Stimulated activated CD4-positive, alpha-beta T cell treated with anti-CD3 and anti-CD28 coated beads, Interleukin-1b, Interleukin-23, amount 100 ng/mL, for 1 hour (primary cell): ENCODE data around the gene KLHL3.

Experiments used
- DNase-seq, 2 donors: peaks; one replicate each; pipeline ENCODE4 v3.0.0-alpha.2; 2020; ENCODE audit warnings: low read depth in 2 of 2

The KLHL3 gene

DNA sequence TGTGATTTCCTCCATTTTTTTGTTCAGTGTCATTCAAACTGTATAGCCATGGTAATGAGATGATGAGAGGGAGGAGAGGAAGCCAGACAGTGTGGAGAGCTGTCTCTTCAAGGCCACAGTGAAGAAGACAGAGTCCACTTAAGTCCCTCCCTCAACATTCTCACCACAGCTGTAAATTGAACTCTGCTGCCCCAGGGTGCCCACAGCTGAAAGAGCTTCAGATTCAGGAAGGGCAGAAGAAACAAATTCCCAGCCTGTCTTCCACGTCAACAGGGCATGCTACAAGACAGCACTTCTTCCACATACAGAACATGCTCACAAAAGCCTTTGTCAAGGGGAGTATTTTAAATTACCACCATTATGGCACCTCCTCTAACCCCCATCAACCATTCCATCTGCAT lies 100.4 kb downstream of the KLHL3 start:
- DNase-seq, result no peak

- DNase-seq, result no peak
Observed at GRCh38 chr5:137633896-137634295, 102.0 kb downstream of the KLHL3 start.

GRCh38 chr5:137632716-137633115 lies 103.2 kb downstream of the KLHL3 start:
- no peak for DNase-seq

DNA sequence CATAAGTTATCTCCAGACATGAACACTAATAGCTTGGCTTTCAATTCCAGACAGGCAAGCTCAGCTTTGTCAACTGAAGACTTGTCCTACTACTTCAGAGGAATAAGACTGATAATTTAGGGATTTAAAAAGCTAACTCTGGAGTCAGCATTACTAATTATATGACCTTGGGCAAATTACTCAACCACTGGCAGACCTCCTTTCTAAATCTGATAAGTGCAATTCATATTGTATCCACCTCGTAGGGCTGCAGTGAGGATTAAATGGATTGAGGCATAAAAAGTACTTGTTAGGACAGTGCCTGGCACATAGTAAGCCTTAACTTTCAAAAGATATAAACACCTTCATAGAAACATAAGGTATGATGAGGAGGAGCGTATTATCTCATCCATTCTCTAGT lies 104.4 kb downstream of the KLHL3 start:
- DNase-seq, result no peak

- no peak for DNase-seq
Observed at GRCh38 chr5:137630972-137631370, 104.9 kb downstream of the KLHL3 start.

DNA sequence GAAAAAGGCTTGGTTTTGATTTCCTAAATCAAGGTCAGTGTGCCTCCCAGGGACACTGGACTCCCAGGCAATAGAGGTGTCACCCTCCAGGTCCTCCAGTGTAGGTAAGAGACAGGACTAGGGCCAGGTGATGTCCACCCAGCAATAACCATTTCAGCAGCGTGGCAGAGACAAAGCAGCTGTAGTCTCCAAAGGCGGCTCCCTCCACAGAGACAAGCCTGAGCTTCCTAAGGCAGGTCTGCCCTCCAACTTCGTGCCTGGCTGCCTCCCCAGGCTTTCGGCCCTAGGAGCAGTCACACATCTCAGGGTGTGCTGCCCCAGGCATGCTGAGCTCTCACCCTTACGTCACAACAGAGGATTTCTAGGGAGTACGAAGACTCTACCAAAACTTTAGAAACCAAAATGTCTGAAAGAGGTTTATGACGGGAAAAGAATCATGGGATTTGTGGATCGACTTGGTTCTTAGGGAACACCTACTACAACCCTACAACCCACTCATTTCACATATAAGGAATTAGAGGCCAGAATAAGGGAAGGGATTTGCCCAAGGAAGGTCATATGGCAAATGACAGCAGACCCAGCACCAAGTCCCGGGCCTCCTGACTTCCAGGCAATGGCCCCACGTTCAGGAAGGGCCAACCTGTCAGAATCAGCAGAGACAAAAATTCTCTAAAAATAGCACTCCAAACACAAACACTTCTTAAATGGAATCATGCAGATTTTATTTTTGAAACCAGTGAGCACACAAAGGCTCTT lies 105.5 kb downstream of the KLHL3 start:
- DNase-seq, result no peak

GRCh38 chr5:137629646-137630045 lies 106.2 kb downstream of the KLHL3 start:
- no peak for DNase-seq

DNA sequence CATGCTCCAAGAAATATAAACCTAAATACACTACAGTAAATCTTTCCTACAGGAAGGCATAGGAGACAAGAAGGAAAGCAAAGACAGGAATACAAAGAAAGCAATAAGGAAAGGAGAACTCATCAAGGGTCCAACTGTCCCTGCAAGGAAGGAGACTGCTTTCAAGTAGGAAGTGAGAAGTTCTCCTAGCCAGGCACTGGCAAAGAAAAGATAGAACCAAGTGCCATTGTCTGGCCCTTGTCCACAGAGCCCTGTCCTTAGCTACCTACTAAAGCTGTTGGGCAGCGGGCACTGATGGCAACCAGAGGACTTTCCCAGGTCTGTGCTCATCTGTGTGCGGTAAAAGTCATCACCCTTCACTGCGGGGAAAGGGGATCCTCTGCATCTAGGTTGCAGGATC lies 108.2 kb downstream of the KLHL3 start:
- no peak for DNase-seq

DNA sequence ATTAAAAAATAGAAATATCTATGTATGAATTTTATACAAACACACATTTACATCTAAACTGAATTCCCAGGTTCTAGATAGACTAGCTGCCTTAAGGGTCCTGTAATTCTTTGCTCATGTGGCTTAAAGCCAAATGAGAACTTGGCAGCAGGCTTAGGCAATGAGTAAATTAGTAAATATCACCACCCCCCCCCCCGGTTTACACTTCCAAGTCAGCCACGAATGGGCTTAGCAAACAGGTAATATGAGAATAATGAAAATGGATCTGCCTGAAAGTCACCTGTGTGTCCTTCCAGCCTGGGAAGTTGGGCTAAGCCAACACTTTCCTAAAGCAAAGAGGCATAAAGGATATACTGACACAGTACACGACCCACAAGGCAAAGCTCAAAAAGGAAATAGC lies 108.6 kb downstream of the KLHL3 start:
- DNase-seq, result no peak

- no peak for DNase-seq
Observed at GRCh38 chr5:137624786-137625349, 111.0 kb downstream of the KLHL3 start.

GRCh38 chr5:137622850-137623249 lies 113.0 kb downstream of the KLHL3 start:
- DNase-seq, result no peak

DNA sequence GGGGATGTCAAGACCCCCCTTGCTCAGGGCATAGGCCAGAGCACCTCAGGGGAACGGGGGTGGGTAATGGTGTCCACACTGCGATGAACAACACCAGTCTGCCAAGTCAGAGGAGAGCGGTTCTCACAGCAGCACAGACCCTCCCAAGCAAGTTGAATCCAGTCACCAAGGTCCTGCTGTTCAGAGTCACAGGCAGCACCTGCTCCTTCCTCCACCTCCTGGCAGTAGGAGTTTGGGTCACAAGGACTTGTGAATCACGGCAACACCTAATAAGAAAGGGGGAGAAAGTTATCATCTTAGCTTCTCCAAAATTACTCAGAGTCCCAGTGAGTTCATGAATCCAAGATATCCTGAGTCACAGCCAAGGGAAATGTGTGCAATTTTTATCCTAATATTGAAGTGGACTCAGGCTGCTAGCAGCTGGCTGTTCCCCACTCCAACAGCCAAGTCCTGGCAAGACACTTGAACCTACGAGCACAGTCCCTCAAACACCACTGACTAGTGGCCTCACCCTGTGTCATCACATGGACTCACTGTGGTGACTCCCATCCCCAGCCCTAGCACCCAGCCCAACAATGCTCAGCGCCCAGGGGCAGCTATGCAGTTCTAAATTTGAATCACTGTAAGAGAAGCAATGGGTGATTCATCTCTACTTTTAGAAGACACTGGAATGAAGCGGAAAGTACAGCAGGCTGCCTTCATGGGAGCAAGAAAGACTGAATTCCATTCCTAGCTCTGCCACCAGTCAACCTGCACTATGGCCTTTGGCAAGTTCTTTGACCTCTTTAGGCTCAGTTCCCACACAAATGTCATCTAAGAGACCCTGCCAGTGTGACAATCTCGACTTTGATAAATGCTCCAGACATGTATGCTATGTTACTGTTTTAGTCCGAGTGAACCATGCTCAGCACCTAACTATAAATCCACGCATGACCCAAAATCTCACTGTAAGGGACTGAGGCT lies 113.7 kb downstream of the KLHL3 start:
- DNase-seq, result no peak

- DNase-seq, result no peak
Observed at GRCh38 chr5:137621306-137621705, 114.6 kb downstream of the KLHL3 start.

- no peak for DNase-seq
Observed at GRCh38 chr5:137619191-137619870, 116.6 kb downstream of the KLHL3 start.

- no peak for DNase-seq
Observed at GRCh38 chr5:137618476-137618875, 117.4 kb downstream of the KLHL3 start.

DNA sequence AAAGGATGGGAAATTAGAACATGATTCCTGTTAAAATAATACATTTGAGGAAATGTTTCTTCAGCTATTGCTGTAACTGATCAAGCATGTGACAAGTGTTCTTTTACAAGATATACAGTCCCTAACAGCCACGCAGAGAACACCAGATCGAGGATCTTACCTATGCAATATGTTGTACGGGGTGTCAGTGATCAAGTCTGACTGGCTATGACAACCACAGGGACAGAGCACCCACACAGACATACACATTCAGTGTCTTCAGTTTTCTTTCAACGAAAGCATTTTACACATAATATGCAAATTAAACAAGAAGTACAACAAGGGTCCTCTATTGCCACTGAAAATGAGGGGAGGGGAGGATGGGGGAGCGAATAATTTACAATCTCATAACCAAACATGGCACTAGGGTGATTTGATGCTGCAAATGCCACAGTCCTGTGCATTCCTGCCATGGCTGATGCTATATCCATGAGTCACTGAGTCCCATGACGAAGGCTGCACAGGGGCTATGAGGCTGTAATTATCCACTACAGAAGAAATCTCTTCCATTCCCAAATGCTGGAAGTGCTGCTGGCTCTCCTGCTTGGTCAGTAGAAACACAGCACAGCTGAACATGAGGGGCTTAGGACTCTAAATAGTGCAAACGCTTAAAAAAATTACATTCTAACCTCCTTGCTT lies 118.2 kb downstream of the KLHL3 start:
- no peak for DNase-seq

GRCh38 chr5:137616046-137616445 lies 119.8 kb downstream of the KLHL3 start:
- no peak for DNase-seq

DNA sequence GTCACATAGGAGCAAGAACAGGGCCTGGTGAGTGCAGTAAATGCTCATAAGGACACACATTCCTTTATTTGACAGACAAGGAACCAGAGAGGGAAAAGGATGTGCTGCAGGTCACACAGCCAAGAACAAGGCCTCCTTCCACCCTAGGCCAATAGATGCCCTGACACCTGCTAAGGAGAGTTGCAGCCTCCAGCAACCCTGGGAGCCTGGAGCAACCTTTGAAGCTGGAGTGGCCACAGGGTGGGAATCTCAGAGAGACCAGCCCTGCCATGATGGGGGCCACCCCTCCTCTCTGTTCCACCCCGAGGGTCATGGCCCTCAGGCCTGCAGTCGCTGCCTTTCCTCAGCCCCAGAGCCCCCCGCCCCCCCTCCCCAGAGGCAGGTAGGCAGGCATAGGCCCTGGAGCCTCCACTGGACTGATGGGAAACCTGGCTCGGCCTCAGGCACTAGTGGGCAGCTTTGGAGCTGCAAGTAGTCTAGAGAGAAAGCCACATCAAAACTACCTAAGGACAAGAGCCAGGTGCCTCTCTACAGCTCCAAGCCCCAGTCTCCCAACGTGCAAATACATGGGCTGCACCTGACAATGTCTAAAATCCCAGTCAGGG lies 120.6 kb downstream of the KLHL3 start:
- no peak for DNase-seq

- DNase-seq, result no peak
Observed at GRCh38 chr5:137613554-137614265, 122.2 kb downstream of the KLHL3 start.

DNA sequence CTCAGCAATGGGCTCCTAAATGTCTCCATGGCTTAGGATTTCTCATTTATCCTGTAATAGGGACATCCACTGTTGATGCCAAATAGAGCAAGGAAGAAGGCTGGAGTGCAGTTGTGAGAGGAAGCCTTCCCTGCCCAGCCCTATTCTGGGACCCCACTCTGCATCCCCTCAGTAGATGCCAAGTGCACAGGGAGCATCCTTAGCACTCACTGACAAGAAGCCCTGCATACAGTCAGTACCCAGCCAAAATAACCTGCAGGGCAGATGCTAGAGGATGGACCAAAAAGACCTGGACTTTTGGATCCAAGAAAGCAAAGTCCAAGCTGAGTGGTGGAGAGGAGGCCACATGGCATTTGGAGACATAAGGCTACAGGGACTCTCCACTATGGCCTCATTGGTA lies 123.3 kb downstream of the KLHL3 start:
- no peak for DNase-seq
